GM19240 (cell line): ENCODE measurements around the gene JAK1.

ENCODE experiments used
- DNase-seq: peaks from one replicate; pipeline ENCODE4 v3.0.0; 2011; ENCODE audit warnings: low spot score; ENCODE audit not compliant: insufficient read length

Gene JAK1

DNA sequence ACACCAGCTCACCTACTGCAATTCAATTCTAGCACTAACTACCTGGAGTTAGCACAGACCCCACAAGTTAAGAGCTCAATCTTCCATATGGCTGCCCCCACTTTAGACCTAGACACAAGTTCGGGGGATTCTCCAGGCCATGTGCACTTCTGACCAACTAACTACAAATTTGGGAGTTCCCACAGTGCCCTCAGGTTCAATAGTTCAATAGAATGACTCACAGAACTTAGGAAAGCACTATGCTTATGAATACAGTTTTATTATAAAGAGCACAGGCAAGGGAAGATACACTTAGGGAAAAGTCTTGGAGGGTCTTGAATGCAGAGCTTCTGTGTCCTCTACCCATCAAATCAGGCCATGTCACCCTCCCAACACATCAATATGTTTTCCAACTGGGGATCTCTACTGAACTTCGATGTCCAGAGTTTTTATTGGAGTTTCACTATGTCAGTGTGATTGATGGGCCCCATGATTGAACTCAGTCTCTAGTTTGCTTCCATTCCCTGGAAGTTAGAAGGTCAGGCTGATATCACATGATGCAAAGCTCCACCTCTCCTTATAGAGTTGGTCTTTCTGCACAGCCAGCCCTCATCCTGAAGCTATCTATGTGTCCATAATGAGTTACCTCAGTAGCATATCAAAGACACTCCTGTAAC, 175.4 kb downstream of the JAK1 start:
- DNase-seq: no peak
